ENCODE measurements around the gene DYDC2. TPM values are rescaled to one million over a fixed set of nuclear protein-coding genes. Genes with fewer than 3 reads are reported as not detected.

The DYDC2 gene
- total RNA-seq, 4 donors from 2014 or later: not detected

DNA sequence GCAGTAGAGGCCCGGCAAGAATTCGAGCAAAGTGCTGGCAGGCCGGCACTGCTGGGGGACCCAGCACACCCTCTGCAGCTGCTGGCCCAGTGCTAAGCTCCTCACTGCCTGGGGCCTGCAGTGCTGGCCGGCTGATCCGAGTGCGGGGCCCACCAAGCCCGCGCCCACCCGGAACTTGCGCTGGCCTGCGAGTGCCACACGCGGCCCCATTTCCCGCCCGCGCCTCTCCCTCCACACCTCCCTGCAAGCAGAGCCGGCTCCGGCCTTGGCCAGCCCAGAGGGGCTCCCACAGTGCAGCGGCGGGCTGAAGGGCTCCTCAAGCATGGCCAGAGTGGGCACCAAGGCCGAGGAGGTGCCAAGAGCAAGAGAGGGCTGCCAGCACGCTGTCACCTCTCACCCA lies 3.1 kb downstream of the DYDC2 start:
- no peak for TF ChIP-seq CTCF (IDR thresholded peaks at IDR 0.05)
- DNase-seq (ENCODE audit: low spot score): no peak
- ATAC-seq (ENCODE audit: low FRiP score): no peak

- TF ChIP-seq CTCF (IDR thresholded peaks at IDR 0.05): no peak
- no peak for DNase-seq (ENCODE audit: low spot score)
- ATAC-seq (ENCODE audit: low FRiP score): no peak
These were observed 8.9 kb downstream of the DYDC2 start for GRCh38 chr10:80365510-80365909.

DNA sequence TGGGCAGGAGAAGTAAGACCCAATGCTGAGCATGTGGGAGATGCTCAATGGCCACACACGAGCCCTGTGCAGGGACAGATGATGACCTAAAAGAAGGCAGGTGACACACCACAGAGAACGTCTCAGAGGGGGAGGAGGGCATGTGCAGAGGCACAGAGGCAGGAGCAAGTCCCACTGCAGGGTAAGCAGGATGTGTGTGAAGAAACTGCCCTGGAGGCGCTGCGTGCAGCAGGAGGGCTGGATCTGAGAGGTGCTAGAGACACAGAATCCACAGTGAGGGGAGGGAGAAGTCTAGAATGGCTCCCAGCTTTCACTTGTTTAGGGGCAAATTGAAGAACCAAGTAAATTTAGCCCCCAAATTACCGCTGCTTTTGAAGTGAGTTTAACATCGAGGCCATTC lies 14.9 kb downstream of the DYDC2 start:
- ATAC-seq (ENCODE audit: low FRiP score): no peak
- no peak for DNase-seq (ENCODE audit: low spot score)
- TF ChIP-seq CTCF (IDR thresholded peaks at IDR 0.05): no peak

GRCh38 chr10:80372675-80373074 lies 16.1 kb downstream of the DYDC2 start:
- TF ChIP-seq CTCF (IDR thresholded peaks at IDR 0.05): no peak
- DNase-seq (ENCODE audit: low spot score) (no peak), ATAC-seq (ENCODE audit: low FRiP score) (no peak)

DNA sequence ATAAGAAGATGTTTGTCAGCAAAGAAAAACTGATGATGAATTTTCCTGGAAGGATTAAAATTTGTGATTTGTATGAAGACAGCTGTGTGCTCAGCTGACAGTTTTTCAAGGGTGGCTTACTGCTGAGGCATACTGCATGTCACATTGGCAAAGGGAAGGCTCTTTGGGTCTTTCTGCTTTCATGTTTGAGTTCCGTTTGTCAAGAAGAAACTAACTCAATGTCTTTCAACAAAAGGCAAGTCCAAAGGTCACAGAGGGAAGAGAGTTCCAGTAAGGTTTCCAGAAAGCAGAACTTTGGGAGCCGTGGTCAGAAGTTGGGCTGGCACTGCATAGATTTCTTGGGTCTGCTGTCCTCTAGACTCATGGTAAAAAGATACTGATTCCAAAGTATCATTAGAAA lies 16.9 kb downstream of the DYDC2 start:
- ATAC-seq (ENCODE audit: low FRiP score) (no peak), DNase-seq (ENCODE audit: low spot score) (no peak)
- TF ChIP-seq CTCF (IDR thresholded peaks at IDR 0.05): no peak

GRCh38 chr10:80379701-80380100 lies 23.1 kb downstream of the DYDC2 start:
- DNase-seq (ENCODE audit: low spot score): no peak

DNA sequence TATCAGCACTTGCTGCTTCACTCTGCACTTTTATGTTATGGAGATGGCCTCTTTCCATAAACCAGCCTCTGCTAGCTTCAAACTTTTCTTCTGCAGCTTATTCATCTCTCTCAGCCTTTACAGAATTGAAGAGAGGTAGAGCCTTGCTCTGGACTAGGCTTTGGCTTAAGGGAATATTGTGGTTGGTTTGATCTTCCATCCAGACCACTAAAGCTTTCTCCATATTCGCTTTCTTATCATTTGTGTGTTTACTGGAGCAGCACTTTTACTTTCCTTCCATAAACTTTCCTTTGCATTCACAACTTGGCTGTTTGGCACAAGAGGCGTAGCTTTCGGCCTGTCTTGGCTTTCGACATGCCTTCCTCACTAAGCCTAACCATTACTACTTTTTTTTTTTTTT lies 23.6 kb downstream of the DYDC2 start:
- ATAC-seq (ENCODE audit: low FRiP score) (no peak), DNase-seq (ENCODE audit: low spot score) (no peak)
- TF ChIP-seq CTCF (IDR thresholded peaks at IDR 0.05): no peak

More at GRCh38 chr10:80379701-80380100, 23.1 kb downstream of the DYDC2 start:
- no peak for ATAC-seq (ENCODE audit: low FRiP score)
- no peak for TF ChIP-seq CTCF (IDR thresholded peaks at IDR 0.05)

Measured in omental fat pad (tissue), 4 donors.